Measurements from ENCODE around the gene SNX17.
"Not testable (repeated sequence)": the region's sequence is repeated elsewhere in the genome, so short reads cannot be mapped to it uniquely, and the experiment has no call there.

Gene SNX17, protein sequence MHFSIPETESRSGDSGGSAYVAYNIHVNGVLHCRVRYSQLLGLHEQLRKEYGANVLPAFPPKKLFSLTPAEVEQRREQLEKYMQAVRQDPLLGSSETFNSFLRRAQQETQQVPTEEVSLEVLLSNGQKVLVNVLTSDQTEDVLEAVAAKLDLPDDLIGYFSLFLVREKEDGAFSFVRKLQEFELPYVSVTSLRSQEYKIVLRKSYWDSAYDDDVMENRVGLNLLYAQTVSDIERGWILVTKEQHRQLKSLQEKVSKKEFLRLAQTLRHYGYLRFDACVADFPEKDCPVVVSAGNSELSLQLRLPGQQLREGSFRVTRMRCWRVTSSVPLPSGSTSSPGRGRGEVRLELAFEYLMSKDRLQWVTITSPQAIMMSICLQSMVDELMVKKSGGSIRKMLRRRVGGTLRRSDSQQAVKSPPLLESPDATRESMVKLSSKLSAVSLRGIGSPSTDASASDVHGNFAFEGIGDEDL

DNA sequence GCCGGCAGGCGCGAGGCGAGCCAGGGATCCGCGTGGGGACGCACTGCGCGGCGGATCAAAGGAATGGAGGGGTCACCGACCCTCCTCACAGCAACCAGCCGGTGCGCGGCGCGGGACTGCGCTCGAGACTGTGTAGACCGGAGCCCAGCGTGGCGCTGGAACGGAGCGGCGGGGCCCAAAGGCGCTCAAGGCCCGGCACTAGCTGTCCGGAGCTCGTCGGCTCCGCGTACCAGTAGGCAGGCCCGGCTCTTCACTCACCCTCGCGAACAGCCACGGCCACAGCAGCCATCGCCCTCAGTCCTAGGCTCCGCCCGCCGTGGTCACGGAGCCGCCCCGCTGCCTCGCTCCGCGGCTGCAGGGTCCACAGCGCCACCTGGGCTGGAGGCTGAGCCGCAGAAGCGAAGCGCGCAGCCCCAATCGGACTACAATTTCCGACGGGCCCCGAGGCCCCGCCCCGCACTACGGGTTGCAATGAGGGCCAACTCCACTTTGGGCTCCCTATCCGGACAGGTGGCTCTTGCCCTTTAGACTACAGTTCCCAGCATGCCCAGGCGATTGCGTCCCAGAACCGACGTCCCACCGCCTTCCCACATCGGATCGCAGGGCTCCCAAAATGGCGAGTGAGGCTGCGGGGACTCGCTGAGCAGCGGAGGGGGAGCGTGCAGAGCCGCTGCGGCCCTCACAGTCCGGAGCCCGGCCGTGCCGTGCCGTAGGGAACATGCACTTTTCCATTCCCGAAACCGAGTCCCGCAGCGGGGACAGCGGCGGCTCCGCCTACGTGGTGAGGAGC is at the start of gene SNX17, which contains the start of gene EIF2B4:
Gene SNX17 (plus strand): TSS at position 591 of the 790 bp plus-strand sequence. CDS start 128 bp downstream, at position 719.
Gene EIF2B4 (minus strand): TSS at position 313 of the 790 bp plus-strand sequence. CDS start 24 bp downstream, at position 289.
- DNase-seq: peak; percentile 95

DNA sequence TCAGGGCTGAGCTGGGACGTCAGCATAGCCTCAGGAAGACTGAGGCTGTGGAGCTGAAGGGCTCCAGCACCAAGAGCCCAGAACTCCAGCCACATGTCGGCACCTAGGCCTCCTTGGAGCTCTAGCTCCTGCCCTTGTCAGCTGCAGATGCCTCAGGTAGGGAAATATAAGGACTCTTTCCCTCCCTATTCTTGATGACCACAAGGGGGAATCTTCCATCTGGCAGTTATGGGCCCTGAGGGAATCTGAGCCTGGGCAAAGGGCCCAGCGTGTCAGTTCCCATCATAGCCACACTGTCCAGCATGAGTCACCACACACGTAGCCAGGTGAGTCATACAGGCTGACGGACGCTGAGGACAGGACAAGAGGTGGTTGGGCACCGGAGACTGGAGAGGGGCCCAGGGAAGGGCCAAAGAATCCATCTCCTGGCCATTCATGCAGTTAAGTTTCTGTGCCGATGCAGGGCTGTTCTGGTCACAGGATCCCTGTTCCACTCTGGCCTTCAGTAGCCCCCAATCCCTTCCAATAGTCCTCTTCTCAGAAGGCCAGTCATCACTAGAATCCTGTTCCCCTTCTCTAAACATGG is 49.4 kb upstream of the SNX17 start:
- no peak for DNase-seq

DNA sequence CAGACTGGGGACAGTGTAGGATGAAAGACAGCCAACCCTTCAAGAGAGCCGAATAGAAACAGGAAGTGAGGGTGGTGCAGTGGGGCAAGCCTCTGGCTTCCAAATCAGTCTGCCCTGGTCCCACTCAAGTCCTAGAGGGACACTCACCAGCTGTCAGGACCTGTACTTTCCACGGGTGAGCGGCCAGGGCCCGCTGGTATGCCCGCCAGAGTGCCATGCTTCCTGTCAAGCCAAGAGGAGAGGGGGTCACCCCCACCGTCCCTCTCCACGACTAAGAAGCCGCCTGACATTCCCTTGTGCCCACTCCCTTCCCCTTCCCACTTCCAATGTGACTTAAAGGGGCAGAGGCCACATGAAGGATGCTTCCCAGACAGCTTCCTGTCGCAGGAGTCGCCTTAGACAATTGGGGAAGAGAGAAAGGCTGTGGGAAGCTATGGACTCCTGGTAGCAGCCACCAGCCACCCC is 48.1 kb upstream of the SNX17 start:
- no peak for DNase-seq

DNA sequence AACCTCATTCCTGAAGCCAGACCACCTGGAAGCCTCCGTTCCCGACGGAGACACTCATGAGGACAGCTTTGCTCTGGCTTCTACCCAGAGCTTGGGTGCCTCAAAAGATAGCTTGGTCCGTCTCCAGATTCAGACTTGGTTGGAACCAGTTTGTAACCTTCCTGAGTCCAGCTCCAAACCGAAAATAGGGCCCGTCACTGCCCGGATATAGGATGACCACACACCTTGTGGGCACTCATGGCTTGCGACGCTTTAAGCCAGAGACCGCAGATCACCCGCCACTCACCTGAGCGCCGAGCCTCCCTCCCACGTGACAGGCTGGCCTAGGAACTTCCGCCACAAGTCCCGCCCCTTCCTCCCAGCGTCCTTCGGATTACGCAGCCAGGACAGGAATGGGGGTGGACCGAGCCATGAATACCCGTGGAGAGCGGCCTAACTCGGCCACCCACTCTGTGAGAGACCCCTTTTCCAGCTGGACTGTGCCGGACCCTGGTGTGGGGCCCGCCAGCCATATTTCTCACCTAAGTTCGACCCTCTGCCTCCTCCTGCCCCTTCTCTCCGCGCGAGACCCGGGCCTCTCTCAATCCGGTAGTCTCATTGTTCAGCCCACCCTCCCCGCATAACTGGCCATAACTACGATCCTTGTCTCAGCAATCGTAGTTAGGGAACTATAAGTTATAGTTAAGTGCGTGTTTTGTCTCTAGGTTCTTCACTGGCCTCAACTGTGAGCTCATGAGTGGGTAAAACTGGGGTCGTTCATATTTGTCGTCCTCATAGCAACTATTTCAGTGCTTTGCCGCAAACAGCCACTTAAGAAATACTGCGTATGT is 47.4 kb upstream of the SNX17 start, which contains the start of gene MPV17:
Gene MPV17 (minus strand): TSS at position 332 of the 830 bp plus-strand sequence. CDS start 580 bp downstream, outside the sequence.
- DNase-seq: peak; percentile 92

DNA sequence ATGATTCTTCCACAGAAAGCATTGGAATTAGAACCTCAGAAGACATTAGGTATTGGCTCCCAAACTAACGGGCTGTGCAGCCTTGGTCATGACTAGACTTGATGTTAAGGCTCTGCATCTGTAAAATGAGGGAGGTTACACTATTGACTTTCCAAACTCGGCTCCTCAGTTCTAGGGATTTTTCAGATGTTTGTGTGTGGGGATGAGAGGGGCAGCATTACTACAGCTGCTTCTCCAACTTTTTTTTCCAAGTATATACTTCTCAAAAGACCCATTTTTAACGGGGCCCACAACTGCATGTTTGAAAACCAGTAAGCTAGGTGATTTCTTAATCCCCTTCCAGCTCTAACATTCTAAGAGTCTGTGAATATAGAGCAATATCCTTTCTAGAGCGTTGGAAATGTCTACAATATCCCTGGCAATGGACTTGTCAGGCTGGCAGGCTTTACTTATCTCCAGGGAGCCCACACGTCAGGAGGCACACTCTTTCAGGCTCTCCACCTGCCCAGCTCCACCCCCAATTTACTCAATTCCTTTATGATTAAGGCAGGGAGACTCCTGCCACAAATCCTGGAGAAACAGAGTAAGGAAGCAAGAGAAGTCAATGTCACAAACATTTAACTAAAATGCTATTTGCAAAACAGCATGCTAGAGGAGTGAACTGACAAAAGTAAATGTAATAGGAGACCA is 46.7 kb upstream of the SNX17 start:
- no peak for DNase-seq

DNA sequence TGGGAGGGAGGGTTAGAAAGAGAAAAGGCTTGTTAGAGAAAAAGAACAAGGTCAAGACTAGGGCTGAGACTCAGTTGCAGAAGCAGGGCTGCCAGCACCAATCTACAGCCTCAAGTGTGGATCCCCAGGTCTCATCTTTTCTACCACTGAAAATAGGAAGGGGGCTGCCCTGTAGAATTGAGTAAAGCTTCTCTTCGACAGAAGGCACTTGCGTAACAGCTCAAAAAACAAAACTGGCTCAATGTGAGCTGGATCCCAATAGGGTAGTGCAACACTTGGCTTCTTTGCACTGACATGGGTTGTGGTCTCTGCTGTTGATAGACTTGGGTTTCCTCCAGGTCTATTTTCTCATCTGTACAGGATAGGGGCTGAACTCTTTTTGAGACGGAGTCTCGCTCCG is 45.7 kb upstream of the SNX17 start:
- no peak for DNase-seq

DNA sequence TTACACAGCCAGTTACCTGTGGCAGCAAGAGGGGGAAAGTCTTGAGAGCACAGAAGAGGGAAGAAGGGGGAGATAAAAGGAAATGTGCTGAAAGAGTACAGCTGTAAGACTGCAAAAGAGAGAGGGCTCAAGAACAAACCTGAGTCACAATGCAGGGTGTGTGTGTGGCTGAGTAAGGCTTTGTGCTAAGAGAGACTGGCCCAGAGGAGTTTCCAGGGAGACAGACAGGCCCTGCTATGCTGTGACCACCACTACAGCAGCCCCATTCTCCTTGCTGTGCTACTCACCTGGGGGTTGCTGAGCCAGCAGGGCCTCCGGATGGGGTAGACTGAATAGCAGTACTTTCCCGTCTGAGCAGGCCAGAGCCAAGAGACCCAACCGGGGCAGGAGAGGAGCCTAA is 35.1 kb upstream of the SNX17 start:
- DNase-seq: no peak

DNA sequence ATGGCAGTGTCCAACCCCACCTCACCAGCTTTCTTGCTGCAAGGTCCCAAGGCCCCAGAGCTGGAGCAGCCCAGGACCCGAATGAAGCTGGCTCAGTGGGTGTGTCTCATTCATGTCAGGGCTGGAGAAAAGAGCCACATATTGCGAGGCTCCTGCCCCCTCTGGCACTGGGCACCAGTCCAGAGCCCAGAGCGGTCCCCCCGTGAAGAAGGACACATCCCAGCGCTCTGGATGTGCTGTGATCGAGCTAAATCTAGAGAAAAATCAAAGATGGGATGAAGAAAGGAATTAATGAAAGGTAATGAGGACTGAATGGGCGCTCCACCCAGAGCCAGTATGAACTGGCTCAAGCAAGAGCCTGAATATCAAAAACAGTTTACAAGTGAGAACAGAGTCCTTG is 34.2 kb upstream of the SNX17 start:
- no peak for DNase-seq

DNA sequence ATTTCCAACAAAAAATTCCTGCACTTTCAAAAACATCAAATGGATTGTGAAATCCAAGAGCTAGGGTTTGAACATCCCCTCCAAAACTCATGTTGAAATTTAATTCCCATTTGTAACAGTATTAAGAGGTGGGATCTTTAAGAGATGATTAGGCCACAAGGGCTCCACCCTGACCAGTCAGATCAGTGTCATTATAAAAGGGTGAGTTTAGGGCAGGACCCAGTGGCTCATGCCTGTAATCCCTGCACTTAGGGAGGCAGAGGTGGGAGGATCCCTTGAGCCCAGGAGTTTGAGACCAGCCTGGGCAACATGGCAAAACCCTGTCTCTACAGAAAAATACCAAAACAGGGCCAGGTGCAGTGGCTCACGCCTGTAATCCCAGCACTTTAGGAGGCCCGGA is 22.8 kb upstream of the SNX17 start:
- DNase-seq: no peak

DNA sequence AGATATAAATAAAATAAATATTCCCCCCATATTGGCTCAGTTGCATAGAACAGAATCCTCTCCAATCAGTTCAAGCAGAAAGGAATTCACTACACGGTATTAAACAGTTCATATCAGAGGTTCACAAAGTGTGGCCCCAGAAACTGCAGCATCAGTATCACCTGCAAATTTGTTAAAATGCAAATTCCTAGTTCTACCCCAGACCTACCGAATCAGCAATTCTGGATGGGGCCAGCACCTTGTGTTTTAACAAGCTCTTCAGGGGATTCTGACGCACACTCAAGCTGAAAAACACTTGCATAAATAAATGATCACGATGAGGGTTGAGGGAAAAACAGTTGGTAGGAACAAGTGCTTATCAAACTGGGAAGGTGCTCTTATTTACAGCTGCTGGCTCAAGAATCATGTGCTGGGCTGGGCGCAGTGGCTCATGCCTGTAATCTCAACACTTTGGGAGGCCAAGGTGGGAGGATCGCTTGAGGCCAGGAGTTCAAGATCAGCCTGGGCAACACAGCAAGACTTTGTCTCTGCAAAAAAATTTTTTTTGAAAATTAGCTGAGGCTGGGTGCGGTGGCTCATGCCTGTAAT is 20.2 kb upstream of the SNX17 start:
- no peak for DNase-seq

DNA sequence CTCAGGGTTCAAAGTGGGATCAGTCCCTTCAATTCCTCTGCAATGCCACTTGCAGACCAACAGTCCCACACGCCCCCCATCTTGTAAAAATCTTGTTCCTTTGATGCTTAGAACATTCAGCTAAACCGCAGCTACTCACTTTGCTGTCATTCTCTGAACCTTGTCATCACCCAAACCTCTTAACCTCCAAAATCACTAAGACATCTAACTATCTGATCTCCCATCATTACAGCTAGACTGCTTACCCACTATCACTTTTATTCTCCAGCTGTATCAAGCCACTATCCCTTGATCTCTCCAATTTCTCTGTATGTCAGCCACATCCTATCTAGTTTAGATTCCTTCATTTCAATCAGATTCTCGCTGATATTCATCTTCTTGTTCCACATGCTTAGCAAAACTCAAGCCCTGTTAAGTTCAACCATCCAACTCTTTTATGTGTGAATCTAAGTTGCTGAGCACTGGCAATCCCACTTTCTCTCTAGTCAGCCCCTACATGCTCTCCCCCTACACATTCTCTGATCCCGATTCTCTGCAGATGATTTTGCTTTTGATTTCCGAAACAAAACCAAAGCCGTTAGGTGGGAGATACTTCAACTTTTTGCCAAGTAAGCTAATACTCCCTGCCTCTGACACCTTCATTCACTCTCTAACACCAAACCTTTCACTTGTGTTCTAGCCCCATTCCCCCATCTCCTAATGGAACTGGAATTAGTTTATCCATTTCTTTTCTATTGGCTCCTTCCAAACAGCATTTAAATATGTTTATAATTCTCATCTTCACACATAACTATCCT is 18.4 kb upstream of the SNX17 start:
- DNase-seq: no peak

DNA sequence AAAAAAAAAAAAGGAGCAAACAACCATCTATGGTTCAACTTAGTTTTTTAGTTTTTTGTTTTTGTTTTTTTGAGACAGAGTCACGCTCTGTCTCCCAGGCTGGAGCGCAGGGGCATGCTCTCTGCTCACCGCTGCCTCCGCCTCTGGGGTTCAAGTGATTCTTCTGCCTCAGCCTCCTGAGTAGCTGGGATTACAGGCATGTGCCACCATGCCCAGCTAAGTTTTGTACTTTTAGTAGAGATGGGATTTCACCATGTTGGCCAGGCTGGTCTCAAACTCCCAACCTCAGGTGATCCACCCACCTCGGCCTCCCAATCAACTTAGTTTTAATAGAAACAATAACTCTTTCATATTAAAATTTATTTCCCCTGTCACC is 17.0 kb upstream of the SNX17 start:
- DNase-seq: not testable (repeated sequence)

DNA sequence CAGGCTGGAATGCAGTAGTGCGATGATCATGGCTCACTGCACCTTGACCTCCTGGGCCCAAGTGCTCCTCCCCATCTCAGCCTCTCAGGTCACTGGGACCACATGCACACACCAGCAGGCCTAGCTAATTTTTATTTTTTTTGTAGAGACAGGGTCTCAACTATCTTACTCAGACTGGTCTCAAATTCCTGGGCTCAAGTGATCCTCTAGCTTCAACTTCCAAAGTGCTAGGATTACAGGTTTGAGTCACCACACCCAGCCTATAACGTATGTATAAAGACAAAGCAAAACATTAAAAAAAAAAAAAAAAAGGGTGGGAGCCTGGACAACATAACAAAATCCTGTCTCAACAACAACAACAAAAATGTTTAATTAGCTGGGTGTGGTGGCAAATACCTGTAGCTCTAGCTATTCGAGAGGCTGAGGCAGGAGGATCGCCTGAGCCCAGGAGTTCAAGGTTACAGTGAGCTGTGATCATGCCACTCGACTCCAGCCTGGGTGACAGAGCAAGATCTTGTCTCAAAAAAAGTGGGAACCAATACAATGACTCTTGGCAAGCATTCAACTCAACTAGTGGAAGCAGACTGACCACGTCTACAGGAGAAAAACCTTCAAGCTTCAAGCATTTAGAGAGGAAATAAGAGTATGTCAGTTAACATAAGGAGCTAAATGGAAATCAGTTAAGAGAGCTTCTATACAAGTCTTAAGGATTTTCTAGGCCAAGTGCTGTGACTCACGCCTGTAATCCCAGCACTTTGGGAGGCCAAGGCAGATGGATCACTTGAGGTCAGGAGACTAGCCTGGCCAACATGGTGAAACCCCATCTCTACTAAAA is 16.4 kb upstream of the SNX17 start:
- no peak for DNase-seq

DNA sequence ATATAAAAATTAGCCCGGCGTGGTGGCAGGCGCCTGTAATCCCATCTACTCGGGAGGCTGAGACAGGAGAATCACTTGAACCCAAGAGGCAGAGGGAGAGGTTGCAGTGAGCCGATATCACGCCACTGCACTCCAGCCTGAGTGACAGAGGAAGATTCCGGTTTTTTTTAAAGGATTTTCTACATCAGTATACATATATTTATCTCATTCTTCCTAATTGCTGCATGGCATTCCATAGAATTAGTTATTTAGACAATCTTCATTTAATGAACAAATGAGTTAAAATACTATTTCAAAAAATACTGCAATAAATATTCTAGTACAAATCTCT is 15.9 kb upstream of the SNX17 start:
- no peak for DNase-seq

DNA sequence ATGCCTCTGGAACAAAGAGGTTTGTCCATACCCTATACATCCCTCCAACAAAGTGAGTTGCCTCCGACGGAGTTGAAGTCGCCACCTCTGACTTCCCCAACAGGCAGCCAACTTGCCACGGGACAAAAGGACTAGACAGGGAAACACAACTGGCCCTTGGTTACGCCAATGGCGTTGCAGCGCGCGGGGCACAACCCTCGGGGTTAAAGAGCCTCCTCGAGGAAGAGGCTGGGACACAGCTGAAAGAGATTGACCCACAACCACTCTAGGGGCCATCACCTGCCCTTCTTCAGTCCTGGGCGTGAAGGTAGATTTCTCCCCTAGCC is 14.4 kb upstream of the SNX17 start:
- peak; percentile 53 for DNase-seq

DNA sequence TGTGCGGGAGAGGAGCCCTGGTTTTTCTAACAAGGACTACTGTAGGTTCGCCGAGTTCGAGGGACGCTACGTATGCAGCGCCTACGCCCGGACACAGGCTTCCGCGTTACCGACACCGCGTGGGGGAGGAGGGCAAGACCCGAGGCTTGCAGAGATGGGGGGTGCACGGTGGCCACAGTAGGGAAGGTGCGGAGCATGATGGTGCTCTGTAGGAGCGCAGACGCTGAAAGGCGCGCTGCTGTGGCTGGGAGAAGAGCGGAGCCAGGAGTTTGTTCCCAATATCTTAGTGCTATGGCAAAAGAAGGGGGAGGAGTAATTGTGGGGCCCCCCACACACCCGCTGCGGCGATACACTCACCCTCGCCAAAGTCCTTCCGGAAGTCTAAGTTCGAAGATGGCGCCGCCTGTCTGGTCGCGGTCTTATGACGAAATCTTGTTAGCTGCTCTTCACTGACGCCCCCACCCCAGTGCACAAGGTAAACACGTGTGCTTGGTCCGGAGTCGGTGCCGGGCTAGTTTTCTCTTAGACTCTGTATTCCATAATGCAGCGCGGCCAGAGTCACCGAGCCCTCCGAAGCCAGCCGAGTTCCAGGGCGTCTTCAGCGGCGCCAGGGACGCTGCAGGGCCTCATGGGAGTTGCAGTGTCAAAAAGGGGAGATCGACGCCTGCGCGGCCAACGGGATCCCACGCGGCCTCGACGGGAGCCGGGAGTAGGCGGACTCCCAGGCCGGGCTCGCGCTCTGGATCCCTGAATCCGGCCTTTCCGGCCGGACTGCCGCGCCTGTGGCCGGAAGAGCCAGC is 13.8 kb upstream of the SNX17 start, which contains the start of gene GTF3C2:
Gene GTF3C2 (minus strand): TSS at position 383 of the 800 bp plus-strand sequence. CDS start 13,210 bp downstream, outside the sequence.
- DNase-seq: peak; percentile 99

DNA sequence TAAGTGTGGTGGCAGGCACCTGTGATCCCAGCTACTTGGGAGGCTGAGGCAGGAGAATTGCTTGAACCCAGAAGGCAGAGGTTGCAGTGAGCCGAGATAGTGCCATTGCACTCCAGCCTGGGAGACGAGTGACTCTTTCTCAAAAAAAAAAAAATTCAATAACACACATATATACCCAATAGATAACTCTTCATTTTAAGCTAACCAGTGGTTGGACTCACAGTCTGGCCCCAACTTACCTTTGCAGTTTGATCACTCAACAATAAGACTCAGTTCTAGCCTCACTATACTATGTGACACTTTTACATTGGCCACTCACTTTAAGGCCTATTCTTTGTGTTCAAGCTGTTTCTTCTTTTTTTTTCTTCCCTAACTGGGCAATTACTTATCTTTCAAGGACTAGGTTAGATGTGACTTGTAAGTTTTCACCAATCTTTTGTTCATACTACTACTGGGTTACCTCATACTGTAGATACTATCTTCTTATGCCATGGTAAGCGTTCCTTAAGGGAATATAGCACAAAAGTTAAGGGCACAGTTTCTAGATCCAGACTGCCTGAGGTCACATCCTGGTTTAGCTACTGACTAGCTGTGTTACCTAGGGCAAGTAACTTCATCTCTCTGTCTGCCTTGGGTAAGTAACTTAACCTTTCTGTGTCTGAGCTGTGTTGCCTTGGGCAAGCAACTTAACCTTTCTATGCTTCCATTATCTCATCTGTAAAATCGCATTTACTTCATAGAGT is 7.6 kb upstream of the SNX17 start:
- DNase-seq: no peak

DNA sequence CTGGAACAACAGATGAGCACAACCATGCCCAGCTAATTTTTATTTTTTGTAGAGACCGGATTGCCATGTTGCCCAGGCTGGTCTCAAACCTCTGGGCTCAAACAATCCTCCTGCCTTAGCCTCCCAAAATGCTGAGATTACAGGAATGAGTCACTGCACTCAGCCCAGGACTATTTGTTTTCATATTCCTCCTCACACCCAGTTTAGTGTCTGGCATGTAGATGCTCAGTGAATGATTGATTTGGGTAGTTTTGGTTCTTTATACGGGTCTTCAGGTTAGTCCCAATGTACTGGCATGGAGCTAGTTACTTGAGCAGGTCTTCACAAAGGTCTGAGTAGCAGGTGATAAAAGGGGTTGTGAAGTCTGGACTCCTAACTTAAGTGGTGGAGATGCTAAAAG is 6.5 kb upstream of the SNX17 start:
- DNase-seq: no peak

All from NCI-H510A (cell line).